H1 (cell line): ENCODE measurements around the gene ZNF423. TPM values are rescaled to one million over a fixed set of nuclear protein-coding genes. Genes with fewer than 3 reads are reported as not detected.

Experiments used
- BRCA1 ChIP-seq: IDR thresholded peaks from 2 replicates; pipeline ENCODE4 v1.6.1; 2012; ENCODE audit warnings: low read depth, low read length, improper control_type of control experiment
- CEBPB ChIP-seq: IDR thresholded peaks from 2 replicates; pipeline ENCODE4 v1.6.1; 2012; ENCODE audit warnings: low read depth, low read length
- CHD7 ChIP-seq: fragments of 300-600 bp; sonication (generic); IDR thresholded peaks from 2 replicates; pipeline ENCODE4 v1.7.1; 2012; ENCODE audit warnings: low read length, moderate library complexity, mild to moderate bottlenecking, inconsistent platforms; ENCODE audit not compliant: insufficient replicate concordance
- RBBP5 ChIP-seq: IDR thresholded peaks from 2 replicates; pipeline ENCODE4 v1.7.1; 2012; ENCODE audit warnings: low read depth, mild to moderate bottlenecking, inconsistent platforms, low read length, moderate library complexity, borderline replicate concordance
- TEAD4 ChIP-seq: IDR thresholded peaks from 2 replicates; pipeline ENCODE4 v1.6.1; 2012; ENCODE audit warnings: low read depth, low read length, inconsistent platforms, mixed read lengths
- polyA plus RNA-seq, 7 experiments: library from polyadenylated mRNA; depleted of rRNA in 3 of 7; stranded (reverse) in 5 of 7; unstranded in 2 of 7; fragments of >200 nt in 5 of 7; fragments of 200-250 nt in 2 of 7; gene quantifications; 1 replicate in 5 of 7; 2 replicates in 1 of 7; 4 replicates in 1 of 7; pipeline versions ENCODE4 v1.2.1 to v1.2.3, GENCODE V29; 2011 to 2013; ENCODE audit warnings: missing spikeins in 2 of 7, mixed read lengths in 2 of 7
- total RNA-seq: library from RNA; stranded (reverse); fragmentation: NEBNext Ultra II Directional; extraction: Animal tissue kit (Norgen Biotek cat#: 25700); gene quantifications from 2 replicates; pipeline ENCODE4 v1.2.1, GENCODE V29; 2021

The ZNF423 gene
- total and polyA plus RNA-seq, 2 of the 8 experiments (the other 6 are each of a cell fraction or from before 2014, with no cell fraction given), result 38.2 to 52.3 TPM

GRCh38 chr16:49750341-49751000 is 105.4 kb downstream of the ZNF423 start (continued):
- TF ChIP-seq CHD7 (no peak), BRCA1 (no peak), RBBP5 (no peak), CEBPB (no peak), TEAD4 (no peak)
